Esophagus squamous epithelium (tissue), 5 donors: ENCODE measurements around the gene TEX47. TPM values are rescaled to one million over a fixed set of nuclear protein-coding genes. Genes with fewer than 3 reads are reported as not detected.

Source experiments
- DNase-seq: peaks from one replicate; lab custom pipeline; 2025; lab: John Stamatoyannopoulos, UW
- H3K27ac ChIP-seq, 4 donors: fragments of 200-600 bp; sonication (generic); one replicate each; pipeline ENCODE4 v1.5.1; 2016 to 2019; ENCODE audit warnings: mild to moderate bottlenecking in 1 of 4
- H3K27me3 ChIP-seq, 4 donors: fragments of 200-600 bp; sonication (generic); 1 replicate in 3 of 4; 2 replicates in 1 of 4; pipeline versions ENCODE4 v1.5.1 to v1.6.0; 2017 to 2021; ENCODE audit warnings: antibody characterized with exemption in 1 of 4
- H3K36me3 ChIP-seq, 3 donors: fragments of 200-600 bp; sonication (generic); one replicate each; pipeline ENCODE4 v1.5.1; 2016 to 2019
- H3K4me1 ChIP-seq, 3 donors: fragments of 200-600 bp; sonication (generic); one replicate each; pipeline ENCODE4 v1.5.1; 2017 to 2019
- H3K4me3 ChIP-seq, 4 donors: fragments of 200-600 bp; sonication (generic); 1 replicate in 3 of 4; 2 replicates in 1 of 4; pipeline ENCODE4 v1.5.1; 2016 to 2019; ENCODE audit warnings: mild to moderate bottlenecking in 2 of 4, moderate library complexity in 1 of 4
- H3K9me3 ChIP-seq, 3 donors: fragments of 200-600 bp; sonication (generic); one replicate each; pipeline ENCODE4 v1.5.1; 2016 to 2019
- CTCF ChIP-seq, 6 experiments: fragments of 450-650 bp in 4 of 6; fragments of 200-600 bp in 2 of 6; sonication (generic) in 2 of 6; IDR thresholded peaks; one replicate each; pipeline ENCODE4 v1.5.1; 2016 to 2019; ENCODE audit warnings: antibody characterized with exemption in 6 of 6, mild to moderate bottlenecking in 4 of 6, moderate library complexity in 4 of 6
- POLR2A ChIP-seq, 4 donors: fragments of 450-650 bp; IDR thresholded peaks; one replicate each; pipeline ENCODE4 v1.6.1; 2017; ENCODE audit warnings: antibody characterized with exemption in 4 of 4, mild to moderate bottlenecking in 4 of 4, moderate library complexity in 3 of 4
- WGBS, 2 donors: methylation state at CpG; one replicate each; pipeline ENCODE4 v1.1.5; 2018; 5-methylcytosine and 5-hydroxymethylcytosine counted together
- intact Hi-C: fragments of 100-400 bp; cut with DNase I; formaldehyde crosslinking; loops from one replicate; pipeline ENCODE4 v1.15.0; 2022
- small RNA-seq, 4 donors: library from RNA; depleted of rRNA; stranded (forward); fragments of <200 nt; gene quantifications; one replicate each; pipeline ENCODE3, GENCODE V24; 2016
- total RNA-seq, 4 donors: library from RNA; depleted of rRNA; stranded (reverse); fragments of >200 nt; gene quantifications; one replicate each; pipeline ENCODE4 v1.1.0, GENCODE V29; 2016
- donor health status: DM: yes; HTN: yes; CAD: no.

The TEX47 gene
- total RNA-seq, 4 donors from 2014 or later: not detected

- H3K27me3 ChIP-seq: peaks cover 0 to 62% (median 21%) of the 10 kb centered on the region in 4 donors
- WGBS, 2 donors: 56 to 63% methylated on average over 2 of the region's 2 CpGs
- intact Hi-C loops: no loop called here
These were observed 38.2 kb downstream of the TEX47 start for GRCh38 chr7:88757371-88757770.

GRCh38 chr7:88756802-88757201 lies 38.7 kb downstream of the TEX47 start:
- TF ChIP-seq POLR2A (IDR thresholded peaks at IDR 0.05) (no peak), CTCF (IDR thresholded peaks at IDR 0.05) (no peak)
- H3K9me3 ChIP-seq: no peaks in the 10 kb centered on the region
- no peak for DNase-seq
- intact Hi-C loops: no loop called here
- no peak overlapping the region for H3K4me3 ChIP-seq
- H3K36me3 ChIP-seq: no peaks in the 10 kb centered on the region
- H3K4me1 ChIP-seq: peaks cover 8 to 18% (median 15%) of the 10 kb centered on the region in 3 donors
- no peak overlapping the region for H3K27ac ChIP-seq
- 54 to 64% methylated on average over 1 of the region's 1 CpG for WGBS, 2 donors
- peaks cover 0 to 56% (median 21%) of the 10 kb centered on the region in 4 donors for H3K27me3 ChIP-seq

More at GRCh38 chr7:88757371-88757770, 38.2 kb downstream of the TEX47 start:
- TF ChIP-seq POLR2A (IDR thresholded peaks at IDR 0.05) (no peak), CTCF (IDR thresholded peaks at IDR 0.05) (no peak)
- no peak for DNase-seq
- Histone ChIP-seq H3K9me3 (no peaks in the 10 kb centered on the region), H3K36me3 (no peaks in the 10 kb centered on the region), H3K4me1 (peaks cover 8 to 18% (median 15%) of the 10 kb centered on the region in 3 donors), H3K27ac (no peak overlapping the region), H3K4me3 (no peak overlapping the region)

GRCh38 chr7:88746126-88746525 lies 49.4 kb downstream of the TEX47 start:
- WGBS, 2 donors: 22 to 27% methylated on average over 3 of the region's 3 CpGs
- DNase-seq: no peak
- Histone ChIP-seq H3K36me3 (no peaks in the 10 kb centered on the region), H3K9me3 (no peaks in the 10 kb centered on the region), H3K4me1 (no peaks in the 10 kb centered on the region), H3K4me3 (no peak overlapping the region), H3K27me3 (no peaks in the 10 kb centered on the region), H3K27ac (no peak overlapping the region)
- intact Hi-C loops: no loop called here
- TF ChIP-seq CTCF (IDR thresholded peaks at IDR 0.05) (no peak), POLR2A (IDR thresholded peaks at IDR 0.05) (no peak)

Small RNA genes within 50 kb of the gene (small RNA-seq; reads per million reads assigned to genes)
- gene AC002127.1: 0 reads per million in 4 donors

Other genes starting within 250 kb of the TEX47 start
- gene ZNF804B, start 36.0 kb downstream of the TEX47 start, total RNA-seq: not detected